Activated CD8-positive, alpha-beta memory T cell treated with anti-CD3 and anti-CD28 coated beads, Interleukin-2, amount 50 U/mL, for 4 hours (primary cell): ENCODE results near the gene SLC27A1.
"Not testable (repeated sequence)": the region's sequence is repeated elsewhere in the genome, so short reads cannot be mapped to it uniquely, and the experiment has no call there.

Experiments used
- DNase-seq: peaks from one replicate; pipeline ENCODE4 v3.0.0-alpha.2; 2020

SLC27A1 gene

DNA sequence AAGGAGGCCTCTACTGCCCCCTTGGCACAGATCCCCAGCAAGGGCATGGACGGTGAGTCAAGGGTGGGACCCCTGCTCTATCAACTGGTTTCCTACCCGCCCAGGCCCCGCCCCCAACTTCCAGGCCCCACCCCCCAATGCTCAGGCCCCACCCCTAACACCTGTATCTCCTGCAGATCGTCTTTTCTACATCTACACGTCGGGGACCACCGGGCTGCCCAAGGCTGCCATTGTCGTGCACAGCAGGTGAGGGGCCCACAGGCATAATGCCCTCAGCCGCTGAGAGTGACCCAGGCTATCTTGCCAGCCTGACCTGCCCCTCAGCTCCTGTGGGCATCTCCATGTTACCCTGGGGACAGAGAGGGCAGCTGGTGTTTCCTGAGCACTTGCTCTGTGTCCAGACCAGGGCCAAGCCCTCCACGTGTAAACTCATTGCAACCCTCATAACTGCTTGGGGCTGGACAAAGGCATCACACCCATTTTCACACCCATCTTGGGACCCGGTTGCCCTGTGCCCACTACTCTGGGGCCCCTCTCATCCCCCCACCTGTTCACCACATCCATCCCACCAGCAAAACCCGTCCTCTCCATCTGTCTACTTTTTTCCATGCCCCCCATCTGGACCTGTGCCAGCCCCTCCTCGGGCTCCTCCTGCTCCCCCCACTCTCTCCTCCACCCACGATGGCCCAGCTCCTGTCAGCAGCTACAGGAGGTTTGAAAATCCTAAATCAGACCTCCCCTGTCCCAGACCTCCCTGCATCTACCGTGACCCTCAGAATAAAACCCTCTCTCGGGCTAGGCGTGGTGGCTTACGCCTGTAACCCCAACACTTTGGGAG lies 17.2 kb downstream of the SLC27A1 start:
- no peak for DNase-seq

DNA sequence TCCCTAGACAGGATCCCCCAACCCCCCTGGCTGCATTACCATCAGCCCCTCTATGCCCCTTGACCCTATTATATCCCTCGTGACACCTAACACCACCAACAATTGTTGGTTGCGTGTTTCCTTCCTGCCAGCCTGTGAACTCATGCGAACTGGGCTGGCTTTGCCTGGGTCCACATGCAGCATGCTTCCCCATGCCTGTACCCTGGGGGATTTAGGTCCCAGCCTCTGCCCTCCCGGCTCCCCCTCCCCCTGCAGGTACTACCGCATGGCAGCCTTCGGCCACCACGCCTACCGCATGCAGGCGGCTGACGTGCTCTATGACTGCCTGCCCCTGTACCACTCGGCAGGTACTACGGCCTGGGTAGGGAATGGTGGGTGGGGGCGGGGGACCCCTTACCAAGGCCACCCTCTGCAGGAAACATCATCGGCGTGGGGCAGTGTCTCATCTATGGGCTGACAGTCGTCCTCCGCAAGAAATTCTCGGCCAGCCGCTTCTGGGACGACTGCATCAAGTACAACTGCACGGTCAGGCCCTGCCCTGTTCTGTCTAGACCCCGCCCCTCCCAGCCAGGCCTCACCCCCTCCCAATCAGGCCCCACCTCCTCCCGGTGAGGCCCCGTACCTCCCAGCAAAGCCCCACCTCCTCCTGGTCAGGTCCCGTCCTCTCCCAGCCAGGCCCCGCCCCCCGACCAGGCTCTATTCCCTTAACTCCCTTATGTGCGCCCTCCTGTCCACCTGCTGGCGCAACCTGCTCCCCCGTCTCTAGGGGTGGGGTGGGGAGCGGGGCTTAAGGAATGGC lies 18.5 kb downstream of the SLC27A1 start:
- peak; percentile 78 for DNase-seq

DNA sequence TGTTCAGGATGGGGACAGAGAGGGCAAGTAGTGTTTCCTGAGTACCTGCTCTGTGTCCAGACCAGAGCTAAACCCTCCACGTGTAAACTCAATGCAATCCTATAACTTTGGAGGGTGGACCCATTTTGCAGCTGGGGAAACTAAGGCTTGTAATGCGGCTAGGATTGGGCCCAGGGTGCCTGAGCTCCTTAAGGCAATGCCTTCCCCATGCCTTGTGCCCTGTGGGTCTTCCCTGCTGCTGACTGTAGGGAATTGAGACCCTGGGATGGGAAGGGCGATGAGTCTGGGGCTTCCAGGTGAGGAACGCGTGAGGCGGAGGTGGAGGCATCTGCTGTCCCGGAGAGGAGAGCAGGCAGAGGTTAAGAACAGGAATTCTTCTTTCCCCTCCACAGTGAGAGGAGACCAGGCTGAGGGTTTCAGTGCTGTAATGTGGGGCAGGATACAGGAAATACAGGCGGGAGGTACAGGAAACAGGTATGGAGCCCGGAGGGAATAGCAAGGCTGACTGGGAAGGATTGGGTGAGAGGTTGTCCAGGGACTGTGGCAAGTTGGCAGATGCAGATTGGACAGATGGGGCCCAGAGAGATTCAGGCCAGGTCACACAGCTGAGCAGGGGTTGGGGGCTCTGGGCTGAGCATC lies 19.2 kb downstream of the SLC27A1 start:
- DNase-seq, result no peak

DNA sequence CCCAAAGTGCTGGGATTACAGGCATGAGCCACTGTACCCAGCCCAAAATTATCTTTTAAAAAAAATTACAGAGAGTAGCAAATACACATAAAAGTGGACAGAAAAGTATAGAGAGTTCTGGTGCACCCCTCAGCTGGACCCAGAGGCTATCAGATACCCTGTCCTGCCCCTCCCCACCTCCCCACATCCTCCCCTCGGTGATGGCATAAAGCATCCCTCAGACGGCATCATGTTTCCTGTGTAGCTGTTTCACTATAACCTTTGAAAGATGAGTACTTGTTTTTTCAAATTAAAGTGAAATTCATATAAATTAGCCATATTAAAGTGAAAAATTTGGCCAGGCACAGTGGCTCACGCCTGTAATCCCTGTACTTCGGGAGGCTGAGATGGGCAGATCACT lies 20.1 kb downstream of the SLC27A1 start:
- peak; percentile 44 for DNase-seq

DNA sequence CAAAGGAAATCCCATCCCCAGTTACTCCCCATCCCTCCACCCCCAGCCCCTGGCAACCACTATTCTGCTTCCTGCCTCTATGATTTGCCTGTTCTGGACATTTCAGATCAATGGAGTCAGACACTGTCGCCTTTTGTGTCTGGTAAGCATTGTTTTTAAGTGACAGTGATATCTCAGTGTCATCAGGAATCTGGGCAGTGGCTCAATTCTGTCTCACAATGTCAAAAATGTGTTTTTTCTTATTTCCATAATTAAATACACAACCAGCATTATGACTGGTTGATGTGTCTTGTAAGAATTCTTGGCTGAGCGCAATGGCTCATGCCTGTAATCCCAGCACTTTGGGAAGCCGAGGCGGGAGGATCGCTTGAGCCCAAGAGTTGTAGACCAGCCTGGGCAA lies 21.0 kb downstream of the SLC27A1 start:
- DNase-seq, result no peak

DNA sequence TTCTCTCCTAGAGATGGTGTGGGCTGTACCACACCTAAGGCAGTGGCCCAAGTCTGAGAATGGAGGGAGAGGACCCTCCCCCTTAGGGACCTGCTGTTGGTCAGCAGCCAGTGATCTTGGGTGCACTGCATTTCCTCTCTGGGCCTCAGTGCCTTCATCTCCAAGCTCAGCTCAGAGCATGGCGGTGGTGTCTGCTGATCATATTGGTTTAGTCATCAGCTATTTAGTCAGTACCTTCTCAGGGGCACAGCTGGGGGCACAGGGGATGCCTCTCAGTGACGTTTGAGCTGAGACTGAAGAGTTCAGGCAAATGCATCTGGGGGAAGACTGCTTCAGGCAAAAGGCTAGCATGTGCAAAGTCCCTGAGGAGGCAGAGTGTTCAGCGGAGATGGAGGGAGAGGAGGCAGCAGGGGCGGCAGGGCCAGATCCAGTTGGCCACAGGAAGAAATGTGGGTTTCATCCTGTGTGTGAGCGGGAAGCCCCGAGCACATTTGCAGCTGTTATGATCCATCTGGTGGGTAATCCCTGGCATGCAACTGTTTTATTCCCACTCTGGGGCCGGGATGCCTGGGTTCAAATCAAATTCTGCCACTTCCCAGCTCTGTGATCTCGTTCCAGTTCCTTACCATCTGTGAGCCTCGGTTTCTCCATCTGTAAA lies 25.4 kb downstream of the SLC27A1 start:
- no peak for DNase-seq

DNA sequence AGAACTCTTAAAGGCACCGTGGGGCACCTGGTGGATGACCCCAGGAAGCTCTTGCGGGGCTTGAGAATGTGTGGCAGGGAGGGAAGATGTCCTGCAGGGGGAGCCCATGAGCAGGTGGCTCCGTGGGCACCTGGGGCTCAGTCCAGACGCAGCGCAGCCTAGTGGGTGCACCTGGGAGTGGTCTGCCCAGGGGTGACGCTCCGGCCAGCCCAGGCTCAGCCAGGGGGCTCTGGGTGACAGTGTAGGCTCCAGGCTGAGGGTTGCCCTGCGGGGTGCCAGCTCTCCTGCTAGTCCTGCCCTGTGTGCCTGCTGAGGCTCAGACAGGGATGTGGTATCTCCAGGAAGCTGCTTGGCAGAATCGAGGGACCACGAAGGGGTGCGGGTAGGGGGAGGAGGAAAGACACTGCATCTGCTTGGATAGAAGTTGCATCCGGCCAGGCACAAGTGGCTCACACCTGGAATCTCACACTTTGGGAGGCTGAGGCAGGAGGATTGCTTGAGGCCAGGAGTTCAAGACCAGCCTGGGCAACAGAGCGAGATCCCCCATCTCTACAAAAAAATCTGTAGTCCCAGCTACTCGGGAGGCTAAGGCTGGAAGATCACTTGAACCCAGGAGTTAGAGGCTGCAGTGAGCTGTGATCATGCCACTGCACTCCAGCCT lies 26.1 kb downstream of the SLC27A1 start:
- DNase-seq, result peak; percentile 79

DNA sequence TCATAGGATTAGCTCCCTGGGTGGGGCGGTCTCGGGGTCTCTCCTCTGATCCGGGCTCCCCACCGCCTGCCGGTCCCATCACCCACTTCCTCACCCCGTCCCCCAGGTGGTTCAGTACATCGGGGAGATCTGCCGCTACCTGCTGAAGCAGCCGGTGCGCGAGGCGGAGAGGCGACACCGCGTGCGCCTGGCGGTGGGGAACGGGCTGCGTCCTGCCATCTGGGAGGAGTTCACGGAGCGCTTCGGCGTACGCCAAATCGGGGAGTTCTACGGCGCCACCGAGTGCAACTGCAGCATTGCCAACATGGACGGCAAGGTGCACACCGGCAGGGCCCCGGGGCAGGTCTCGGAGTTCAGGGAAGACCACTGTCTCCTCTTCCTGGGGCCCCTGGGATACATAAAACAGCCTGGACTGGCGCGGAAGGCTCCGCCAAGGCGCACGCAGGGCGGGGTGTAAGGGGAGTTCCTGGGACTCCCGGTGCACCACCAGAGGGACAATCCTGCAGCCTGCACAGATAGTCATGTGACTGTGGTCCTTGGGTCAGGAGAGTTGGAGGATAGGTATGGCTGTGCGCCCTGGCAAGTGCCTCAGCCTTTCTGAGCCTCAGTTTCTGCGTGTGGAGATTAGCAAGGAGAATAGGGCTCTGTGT lies 26.9 kb downstream of the SLC27A1 start:
- no peak for DNase-seq

DNA sequence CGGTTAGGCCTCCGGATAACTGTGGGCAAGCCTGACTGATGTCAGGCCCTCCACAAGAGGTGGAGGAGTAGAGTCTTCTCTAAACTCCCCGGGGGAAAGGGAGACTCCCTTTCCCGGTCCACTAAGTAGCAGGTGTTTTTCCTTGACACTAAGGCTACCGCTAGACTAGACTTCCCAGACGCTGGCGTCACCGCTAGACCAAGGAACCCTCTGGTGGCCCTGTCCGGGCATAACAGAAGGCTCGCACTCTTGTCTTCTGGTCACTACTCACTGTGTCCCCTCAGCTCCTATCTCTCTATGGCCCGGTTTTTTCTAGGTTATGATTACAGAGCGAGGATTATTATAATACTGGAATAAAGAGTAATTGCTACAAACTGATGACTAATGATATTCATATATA lies 28.7 kb downstream of the SLC27A1 start:
- DNase-seq, result not testable (repeated sequence)

DNA sequence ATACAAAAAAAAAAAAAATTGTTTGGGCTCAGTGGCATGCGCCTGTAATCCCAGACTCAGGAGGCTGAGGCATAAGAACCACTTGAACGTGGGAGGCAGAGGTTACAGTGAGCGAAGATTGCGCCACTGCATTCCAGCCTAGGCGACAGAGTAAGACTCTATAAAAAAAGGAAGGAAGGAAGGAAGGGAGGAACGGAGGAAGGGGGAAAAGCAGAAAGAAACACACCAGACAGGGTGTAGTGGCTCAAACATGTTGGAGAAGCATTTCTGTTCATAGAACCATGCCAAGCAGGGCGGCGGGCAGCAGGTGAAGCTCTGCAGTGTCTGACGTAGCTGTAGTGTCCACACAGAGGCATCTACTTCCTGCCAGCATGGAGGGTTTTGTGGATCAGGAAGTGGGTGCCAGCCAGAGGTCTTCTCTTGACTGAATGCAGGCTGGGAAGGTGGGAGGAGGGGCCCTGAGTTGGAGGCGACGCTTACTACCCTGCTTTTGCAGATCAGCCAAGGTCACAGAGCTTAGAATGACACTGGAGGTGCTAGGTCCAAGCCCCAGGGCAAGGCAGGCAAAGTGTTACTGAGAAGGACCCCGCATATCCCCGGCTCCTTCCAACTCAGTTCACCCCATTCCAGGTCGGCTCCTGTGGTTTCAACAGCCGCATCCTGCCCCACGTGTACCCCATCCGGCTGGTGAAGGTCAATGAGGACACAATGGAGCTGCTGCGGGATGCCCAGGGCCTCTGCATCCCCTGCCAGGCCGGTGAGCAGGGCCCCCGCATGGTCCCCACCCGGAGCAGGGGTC lies 29.5 kb downstream of the SLC27A1 start:
- DNase-seq, result no peak

DNA sequence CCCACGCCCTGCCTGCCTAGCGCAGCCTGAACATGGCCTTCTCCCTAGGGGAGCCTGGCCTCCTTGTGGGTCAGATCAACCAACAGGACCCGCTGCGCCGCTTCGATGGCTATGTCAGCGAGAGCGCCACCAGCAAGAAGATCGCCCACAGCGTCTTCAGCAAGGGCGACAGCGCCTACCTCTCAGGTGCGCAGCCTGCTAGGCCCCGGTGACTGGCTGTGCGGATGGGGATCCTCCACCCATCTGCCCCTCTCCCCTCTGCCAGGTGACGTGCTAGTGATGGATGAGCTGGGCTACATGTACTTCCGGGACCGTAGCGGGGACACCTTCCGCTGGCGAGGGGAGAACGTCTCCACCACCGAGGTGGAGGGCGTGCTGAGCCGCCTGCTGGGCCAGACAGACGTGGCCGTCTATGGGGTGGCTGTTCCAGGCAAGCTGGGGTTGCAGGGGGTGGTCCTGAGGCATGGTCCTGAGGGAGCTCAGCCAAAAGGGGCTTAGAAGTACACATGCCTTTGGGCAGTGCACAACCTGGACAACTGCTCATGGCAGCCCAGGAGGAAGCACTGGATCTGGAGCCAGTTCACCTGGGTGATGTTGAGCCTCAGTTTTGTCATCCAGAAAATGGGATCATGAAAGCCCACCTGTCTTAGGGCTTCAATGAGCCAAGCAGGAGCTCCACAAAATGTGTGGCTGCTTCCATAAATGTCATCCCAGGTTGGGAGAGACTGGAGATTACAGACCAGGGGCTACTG lies 30.3 kb downstream of the SLC27A1 start:
- no peak for DNase-seq

DNA sequence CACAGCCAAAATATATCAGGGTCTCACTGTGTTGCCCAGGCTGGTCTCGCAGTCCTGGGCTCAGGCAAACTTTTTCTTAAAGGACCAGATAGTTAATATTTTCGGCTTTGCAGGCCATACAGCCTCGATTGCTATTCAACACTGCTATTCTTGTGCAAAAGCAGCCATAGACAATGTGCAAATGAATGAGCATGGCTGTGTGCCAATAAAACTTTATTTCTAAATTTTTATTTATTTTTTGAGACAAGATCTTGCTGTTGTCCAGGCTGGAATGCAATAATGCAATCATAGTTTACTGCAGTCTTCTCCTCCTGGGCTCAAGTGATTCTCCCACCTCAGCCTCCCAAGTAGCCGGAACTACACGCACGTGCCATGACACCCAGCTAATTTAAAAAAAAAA lies 32.9 kb downstream of the SLC27A1 start:
- no peak for DNase-seq

DNA sequence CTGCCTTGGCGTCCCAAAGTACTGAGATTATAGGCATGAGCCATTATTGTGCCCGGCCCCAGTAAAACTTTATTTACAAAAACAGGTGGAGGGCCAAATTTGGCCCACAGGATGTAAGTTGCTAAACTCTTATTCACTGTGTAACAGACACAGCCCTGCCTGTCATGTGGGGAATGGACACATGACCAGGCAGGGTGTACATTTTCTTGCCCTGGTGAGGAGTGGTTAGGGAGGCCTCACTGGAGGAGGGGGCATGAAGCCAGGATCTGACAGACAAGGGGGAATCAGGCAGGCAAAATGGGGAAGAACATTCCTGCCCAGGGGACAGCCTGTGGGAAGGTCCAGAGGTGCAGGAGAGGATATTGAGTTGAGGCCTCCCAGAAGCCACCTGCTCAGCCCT lies 33.7 kb downstream of the SLC27A1 start:
- DNase-seq, result no peak

DNA sequence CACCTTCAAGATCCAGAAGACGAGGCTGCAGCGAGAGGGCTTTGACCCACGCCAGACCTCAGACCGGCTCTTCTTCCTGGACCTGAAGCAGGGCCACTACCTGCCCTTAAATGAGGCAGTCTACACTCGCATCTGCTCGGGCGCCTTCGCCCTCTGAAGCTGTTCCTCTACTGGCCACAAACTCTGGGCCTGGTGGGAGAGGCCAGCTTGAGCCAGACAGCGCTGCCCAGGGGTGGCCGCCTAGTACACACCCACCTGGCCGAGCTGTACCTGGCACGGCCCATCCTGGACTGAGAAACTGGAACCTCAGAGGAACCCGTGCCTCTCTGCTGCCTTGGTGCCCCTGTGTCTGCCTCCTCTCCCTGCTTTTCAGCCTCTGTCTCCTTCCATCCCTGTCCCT lies 34.1 kb downstream of the SLC27A1 start:
- DNase-seq, result no peak

DNA sequence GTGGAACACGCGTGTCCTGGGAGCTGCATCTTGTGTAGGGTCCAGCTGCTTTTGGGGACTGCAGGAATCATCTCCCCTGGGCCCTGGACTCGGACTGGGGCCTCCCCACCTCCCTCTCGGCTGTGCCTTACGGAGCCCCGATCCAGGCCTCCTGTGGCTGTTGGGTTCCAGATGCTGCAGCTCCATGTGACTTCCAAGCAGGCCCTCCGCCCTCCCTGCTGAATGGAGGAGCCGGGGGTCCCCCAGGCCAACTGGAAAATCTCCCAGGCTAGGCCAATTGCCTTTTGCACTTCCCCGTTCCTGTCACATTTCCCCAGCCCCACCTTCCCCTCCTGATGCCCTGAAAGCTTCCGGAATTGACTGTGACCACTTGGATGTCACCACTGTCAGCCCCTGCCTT lies 34.9 kb downstream of the SLC27A1 start:
- DNase-seq, result no peak

DNA sequence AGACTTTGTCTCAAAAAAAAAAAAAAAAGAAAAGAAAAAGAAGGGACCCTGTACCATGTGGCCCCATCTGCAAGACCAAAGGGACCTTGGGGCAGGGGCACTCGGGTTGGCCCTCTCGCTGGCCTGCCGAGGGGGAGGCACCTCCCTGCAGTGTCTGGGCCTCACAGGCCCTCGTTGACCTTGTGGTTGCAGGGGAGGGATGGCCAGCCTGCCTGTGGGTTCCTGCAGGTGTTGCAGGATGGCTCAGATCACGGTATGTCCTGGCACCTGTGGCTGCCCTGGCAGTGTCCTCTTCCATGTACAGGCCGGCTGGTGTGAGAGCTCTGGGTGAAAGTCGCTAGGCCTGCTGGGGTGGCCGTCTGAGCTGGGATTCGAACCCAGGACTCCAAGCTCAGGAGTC lies 36.4 kb downstream of the SLC27A1 start:
- no peak for DNase-seq

DNA sequence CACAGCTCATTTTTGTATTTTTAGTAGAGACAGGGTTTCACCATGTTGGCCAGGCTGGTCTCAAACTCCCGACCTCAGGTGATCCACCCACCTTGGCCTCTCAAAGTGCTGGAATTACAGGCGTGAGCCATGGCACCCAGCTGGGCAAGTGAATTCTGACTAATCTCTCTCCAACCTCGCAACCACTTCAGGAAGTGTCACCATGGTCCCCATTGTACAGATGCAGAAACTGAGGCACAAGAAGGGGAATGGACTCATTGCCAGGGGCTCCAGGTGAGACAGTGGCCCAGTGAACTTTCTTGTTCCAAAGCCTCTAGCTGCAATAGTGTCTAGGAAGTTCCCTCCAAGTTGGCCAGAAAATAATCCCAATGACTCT lies 38.2 kb downstream of the SLC27A1 start:
- DNase-seq, result not testable (repeated sequence)

DNA sequence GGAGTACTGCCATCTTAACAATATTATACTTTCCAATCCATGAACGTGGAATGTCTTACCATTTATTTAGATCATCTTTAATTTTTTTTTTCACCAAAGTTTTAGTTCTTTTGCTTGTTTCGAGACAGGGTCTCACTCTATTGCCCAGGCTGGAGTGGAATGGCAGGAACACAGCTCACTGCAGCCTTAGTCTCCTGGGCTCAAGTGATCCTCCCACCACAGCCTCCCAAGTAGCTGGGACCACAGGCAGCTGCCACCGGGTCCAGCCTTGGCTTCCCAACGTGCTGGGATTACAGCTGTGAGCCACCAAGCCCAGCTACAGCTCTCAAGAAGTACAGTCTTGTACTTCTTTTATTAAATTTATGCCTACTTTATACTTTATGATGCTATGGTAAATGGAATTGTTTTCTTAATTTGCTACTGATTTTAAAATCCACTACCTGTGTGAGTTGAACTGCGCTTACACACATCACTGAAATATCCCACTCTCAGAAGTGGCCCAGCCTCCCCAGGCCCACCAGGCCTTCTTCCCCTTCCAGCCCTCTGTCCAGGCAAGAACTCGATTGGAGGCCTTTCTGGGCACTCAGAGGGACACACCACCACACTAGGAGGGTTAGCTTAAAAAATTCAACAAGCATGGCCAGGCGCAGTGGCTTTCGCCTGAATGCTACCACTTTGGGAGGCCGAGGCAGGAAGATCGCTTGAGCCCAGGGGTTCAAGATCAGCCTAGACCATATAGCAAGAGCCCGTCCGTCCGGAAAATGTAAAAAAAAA lies 40.1 kb downstream of the SLC27A1 start:
- DNase-seq, result no peak

DNA sequence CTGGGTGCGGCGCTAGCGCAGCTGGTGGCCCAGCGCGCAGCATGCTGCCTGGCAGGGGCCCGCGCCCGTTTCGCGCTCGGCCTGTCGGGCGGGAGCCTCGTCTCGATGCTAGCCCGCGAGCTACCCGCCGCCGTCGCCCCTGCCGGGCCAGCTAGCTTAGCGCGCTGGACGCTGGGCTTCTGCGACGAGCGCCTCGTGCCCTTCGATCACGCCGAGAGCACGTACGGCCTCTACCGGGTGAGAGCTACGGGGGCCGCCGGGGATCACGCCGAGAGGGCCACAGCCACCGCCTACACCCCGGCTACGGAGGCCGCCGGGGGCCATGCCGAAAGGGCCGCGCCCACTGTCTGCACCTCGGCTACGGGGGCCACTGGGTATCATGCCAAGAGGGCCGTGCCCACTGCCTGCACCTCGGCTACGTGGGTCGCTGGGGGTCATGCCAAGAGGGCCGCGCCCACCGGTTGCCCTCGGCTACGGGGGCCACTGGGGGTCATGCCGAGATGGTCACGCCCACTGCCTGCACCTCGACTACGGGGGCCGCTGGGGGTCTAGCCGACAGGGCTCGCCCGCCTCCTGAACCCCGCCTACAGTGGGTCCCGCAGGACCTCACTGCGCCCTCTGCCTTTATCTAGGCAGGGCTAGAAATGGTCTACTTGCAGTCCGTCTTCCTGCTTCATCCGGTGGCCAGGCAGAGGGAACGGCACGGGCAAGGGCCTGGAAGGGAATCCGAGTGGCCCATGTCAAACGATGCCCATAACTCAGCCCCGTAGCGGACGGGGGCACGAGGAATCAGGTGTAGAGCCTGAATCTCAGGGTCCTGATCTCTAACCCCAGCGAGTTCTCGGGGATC lies 41.6 kb downstream of the SLC27A1 start:
- peak; percentile 87 for DNase-seq
